HAP-1 (cell line): ENCODE measurements around the gene MPO.

ENCODE experiments used
- DNase-seq, 2 experiments: peaks; one replicate each; pipeline ENCODE4 v3.0.0-alpha.2; 2016 to 2020; ENCODE audit warnings: low spot score in 2 of 2
- H3K27me3 ChIP-seq: fragments of 250-450 bp; sonication (Bioruptor Pico); 2 replicates; pipeline ENCODE4 v1.5.1; 2020; ENCODE audit warnings: low read depth, mild to moderate bottlenecking, moderate library complexity
- H3K36me3 ChIP-seq: fragments of 250-450 bp; sonication (Bioruptor Pico); replicated peaks from 2 replicates; pipeline ENCODE4 v1.5.1; 2020; ENCODE audit warnings: mild to moderate bottlenecking
- H3K4me1 ChIP-seq: fragments of 250-450 bp; sonication (Bioruptor Pico); 2 replicates; pipeline ENCODE4 v1.5.1; 2020; ENCODE audit warnings: mild to moderate bottlenecking
- H3K4me3 ChIP-seq: fragments of 250-450 bp; sonication (Bioruptor Pico); 2 replicates; pipeline ENCODE4 v1.5.1; 2020; ENCODE audit warnings: mild to moderate bottlenecking, moderate library complexity
- H3K9me3 ChIP-seq: fragments of 250-450 bp; sonication (Bioruptor Pico); 2 replicates; pipeline ENCODE4 v1.5.1; 2020; ENCODE audit warnings: mild to moderate bottlenecking, moderate library complexity
- in situ Hi-C: fragments of 300-500 bp; cut with MboI; formaldehyde crosslinking; loops from 3 replicates; pipeline ENCODE4 v1.14.3; 2020; ENCODE audit warnings: low sequenced_read_pairs, inconsistent platforms, mixed read lengths

Gene MPO

DNA sequence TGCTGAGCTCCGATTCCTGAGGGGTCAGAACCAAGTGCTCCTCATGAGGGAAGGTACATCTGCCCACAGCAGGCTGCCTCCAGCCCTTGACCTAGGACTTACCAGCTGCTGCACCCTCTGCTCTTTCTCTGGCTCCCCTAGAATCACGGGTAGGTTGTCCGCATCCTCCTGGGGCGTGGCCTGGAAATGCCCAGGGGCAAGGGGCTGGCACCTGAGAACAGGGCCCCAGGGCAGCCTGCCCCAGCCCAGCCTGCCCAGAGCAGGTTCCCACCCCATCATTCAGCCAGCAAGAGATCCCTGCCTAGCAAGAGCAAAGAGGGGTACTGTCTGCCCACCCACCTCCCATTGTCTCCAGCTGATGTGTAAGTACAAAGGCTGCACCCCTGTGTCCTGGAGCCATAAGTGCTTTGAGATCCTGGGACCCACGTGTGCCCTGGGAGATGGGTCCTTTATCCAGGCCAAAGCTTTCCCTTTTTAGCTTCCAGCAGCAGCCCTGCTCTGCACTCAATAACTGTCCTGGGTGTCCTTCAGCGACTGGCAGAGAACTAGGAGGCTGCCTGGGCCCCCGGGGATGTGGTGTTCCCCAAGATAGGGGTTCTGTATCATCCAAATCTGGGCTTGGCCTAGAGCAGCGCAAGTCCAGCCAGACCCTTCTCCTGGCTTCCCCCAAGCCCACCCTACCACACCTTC lies 42.8 kb upstream of the MPO start:
- Histone ChIP-seq H3K27me3 (peaks cover 12% of the 10 kb centered on the region), H3K4me1 (no peaks in the 10 kb centered on the region), H3K36me3 (no peaks in the 10 kb centered on the region), H3K4me3 (no peak overlapping the region), H3K9me3 (no peaks in the 10 kb centered on the region)
- no peak for DNase-seq
- in situ Hi-C loops: no loop called here

DNA sequence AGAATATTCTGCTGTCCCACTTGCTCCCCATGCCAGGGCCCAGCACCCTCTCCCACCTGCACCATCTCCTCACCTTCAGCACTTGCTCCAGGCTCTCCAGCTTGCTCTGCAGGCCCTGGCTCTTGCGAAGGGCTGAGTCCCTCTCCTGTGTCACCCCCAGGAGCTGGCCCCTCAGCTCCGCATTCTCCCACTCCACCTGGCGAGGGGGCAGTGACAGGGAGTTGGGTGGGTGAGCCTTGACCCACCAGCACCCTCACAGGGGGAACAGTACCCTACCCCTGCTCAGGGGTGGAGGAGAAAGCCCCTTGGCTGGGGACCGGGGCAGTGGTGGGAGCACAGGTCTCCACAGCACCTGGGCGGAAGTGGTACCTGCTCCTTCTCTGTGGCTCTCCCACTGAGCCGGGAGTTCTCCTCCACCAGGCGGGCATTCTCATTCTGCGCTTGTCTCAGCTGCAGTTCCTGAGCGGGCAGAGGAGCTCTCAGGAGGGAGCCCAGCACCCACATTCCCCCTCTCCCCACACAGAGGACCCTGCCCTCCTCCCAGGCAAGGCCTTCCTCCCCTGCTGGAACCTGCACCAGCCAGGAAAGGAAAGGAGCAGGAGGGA lies 41.9 kb upstream of the MPO start:
- no peaks in the 10 kb centered on the region for H3K4me1 ChIP-seq
- no peaks in the 10 kb centered on the region for H3K9me3 ChIP-seq
- no peak overlapping the region for H3K4me3 ChIP-seq
- in situ Hi-C loops: no loop called here
- no peak for DNase-seq
- no peaks in the 10 kb centered on the region for H3K36me3 ChIP-seq
- peaks cover 4% of the 10 kb centered on the region; the same call in 1 of the 2 replicates for H3K27me3 ChIP-seq

DNA sequence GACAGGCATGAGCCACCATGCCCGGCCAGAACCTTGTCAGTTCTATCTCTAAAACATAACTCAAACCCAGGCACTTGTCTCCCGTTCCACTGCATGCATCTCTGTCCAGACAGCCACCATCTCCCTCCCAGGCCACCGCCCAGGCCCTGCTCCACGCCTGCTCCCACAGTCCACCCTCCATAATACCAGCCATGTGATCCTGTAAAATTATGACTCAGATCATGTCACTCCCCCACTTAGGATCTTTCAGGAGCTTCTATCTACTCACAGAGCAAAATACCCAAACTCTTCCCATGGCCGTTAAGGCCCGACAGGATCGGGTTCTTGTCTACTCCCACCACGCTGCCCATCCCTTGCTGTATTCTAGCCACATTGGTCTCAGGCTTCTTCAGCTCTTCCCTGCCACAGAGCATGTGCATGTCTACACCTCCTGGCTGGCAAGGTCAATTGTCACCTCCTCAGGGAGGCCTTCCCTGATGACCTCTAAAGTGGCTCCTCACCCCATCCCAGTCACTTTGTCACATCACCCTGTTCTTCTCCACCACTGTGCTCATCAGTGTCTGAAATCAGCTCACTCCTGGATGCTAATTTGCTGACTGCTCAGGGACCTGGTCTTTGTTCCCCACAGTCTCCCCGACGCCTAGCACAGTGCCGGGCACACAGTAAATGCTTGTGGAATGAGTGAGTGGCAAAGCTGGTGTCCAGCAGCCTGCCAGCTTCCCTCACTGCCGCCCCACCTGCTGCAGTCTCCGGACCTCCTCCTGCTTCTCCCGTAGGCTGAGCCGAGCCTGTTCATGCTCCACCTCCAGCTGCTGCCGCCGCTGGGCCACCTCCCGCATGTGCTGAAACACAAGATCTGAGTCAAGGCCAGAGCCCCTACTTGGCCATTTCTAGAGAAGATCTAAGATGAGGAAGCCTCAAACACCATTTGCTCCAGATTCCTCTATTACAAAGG lies 41.1 kb upstream of the MPO start:
- Histone ChIP-seq H3K4me3 (no peak overlapping the region), H3K36me3 (no peaks in the 10 kb centered on the region), H3K9me3 (no peaks in the 10 kb centered on the region), H3K4me1 (no peaks in the 10 kb centered on the region), H3K27me3 (no peaks in the 10 kb centered on the region)
- DNase-seq: no peak
- in situ Hi-C loops: no loop called here

DNA sequence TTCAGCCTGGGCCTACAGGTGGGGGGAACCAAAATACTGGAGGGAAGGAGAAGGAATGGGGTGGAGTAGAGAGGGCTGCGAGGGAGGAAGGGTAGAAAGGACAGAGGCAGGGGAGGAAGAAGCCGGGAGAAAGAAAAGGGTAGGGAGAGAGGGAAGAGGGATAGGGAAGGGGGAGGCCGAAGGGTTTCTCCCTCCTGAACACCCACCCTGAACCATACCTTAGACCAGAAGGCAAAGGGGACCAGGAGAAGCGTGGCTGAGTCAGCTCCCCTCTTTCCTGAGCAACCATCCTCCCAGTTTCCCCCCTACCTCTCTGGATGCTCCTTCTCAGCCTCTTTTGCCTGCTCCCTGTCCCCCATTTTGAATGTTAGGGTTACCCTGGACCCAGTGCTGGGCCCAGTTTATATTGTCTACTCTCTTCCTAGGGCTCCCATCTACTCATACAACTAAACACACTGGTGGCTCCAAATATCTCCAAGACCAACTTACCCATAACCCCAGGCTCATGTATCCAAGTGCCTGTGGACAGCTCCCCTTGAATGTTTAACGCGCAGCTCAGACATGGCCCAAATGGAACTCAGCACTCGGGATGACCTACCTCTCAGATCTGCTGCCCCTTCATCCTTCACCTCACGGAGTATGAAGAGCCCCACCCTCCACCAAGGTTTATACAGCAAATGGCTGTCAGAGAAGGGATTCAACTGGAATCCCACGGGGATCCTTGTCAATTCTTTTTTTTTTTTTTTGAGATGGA lies 40.0 kb upstream of the MPO start:
- H3K9me3 ChIP-seq: no peaks in the 10 kb centered on the region
- no peak overlapping the region for H3K4me3 ChIP-seq
- no peaks in the 10 kb centered on the region for H3K4me1 ChIP-seq
- in situ Hi-C loops: no loop called here
- no peaks in the 10 kb centered on the region for H3K27me3 ChIP-seq
- no peaks in the 10 kb centered on the region for H3K36me3 ChIP-seq
- no peak for DNase-seq

DNA sequence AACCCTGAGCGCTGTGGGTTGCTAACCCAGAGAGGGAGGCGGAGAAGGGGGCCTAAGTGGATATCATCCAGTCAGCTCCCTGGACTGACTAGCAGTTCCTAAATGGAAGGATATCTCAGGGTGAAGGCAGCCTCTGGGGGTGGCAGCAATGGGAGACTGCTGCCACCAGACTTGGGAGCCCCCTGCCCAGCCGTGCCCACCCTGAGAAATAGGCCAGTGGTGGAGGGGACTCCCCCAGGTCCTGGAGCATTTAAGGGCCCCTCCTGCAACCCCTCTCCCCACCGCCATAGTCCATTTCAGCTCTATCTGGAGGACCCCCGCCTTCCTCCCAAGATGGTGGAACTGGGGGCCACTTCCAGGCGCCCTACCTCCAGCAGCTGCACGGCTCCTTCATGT lies 39.4 kb upstream of the MPO start:
- Histone ChIP-seq H3K4me1 (no peaks in the 10 kb centered on the region), H3K4me3 (no peak overlapping the region), H3K36me3 (no peaks in the 10 kb centered on the region), H3K9me3 (no peaks in the 10 kb centered on the region), H3K27me3 (no peaks in the 10 kb centered on the region)
- in situ Hi-C loops: no loop called here
- no peak for DNase-seq

DNA sequence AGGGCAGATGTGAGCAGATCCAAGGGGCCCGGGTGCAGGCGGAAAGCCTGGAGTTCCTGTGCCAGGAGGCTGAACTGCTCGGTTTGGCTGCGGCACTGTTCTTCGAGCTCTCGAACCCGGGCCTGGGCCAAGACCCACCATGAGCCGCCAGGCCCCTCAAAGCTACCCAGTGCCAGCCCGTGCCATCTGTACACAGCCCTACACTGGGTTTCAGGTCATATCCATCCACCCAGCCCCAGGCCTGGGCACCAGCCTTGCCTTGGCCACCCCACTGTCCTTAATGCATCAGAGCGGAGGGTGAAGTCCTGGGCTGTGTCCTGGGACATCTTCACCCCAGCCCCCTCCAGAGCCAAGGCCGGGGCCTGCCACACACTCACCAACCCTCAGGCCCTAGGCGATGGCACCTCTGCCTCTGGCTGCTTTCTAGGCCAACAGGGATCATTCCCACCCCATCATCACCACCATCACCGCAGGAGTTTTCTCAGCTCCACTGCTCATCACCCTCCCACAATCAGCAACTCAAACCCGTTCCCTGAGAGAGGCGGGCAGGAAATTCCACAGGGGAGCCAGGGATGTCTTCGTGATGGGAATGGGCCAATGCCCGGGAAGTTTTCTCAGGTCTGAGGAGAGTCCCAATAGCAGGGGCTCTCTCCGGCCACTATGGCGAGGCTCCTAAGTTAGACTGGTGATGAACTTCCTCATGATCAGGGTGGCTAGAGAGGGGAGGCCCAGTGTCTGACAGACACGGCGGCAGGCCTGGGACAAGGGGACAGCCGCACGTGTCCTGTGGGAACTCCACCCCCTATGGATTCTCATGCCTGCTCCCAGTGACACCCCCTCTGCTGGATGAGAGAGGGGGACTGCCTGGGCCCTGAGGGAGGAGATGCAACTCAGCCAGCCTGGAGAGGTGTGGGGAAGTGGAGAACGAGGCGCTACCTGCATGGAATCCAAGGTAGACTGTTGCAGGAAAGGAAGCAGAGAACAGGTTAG lies 38.7 kb upstream of the MPO start:
- Histone ChIP-seq H3K4me3 (no peak overlapping the region), H3K27me3 (no peaks in the 10 kb centered on the region), H3K36me3 (no peaks in the 10 kb centered on the region), H3K9me3 (no peaks in the 10 kb centered on the region), H3K4me1 (no peaks in the 10 kb centered on the region)
- DNase-seq: no peak
- in situ Hi-C loops: loop anchor here (5.0 kb wide), 1 partner anchor 128 kb away; no protein-coding TSS in a partner anchor

DNA sequence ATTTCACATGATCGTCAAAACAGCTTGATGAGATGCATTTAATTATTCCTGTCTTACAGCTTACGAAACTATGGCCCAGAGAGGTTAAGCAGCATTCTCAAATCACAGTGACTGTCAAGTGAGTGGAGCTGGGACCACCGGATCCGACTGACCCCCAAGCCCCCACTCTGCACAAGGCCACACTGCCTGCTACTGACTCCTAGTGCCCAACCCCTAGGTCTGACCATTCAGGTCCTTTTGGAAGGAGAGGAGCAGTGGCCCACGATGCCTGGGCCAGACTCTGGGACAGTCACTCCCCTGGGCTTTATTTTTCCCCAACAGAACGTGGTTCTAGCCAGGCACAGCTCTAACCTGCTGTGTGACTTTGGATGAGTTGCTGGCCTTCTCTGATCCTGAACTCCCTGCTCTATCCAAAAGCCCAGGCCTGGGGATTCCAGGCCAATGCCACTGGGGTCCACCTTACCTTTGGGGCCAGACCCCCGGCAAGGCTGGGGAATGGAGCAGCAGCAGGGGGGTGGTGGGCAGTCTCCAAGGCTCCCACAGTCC lies 38.0 kb upstream of the MPO start:
- Histone ChIP-seq H3K4me3 (no peak overlapping the region), H3K36me3 (no peaks in the 10 kb centered on the region), H3K9me3 (no peaks in the 10 kb centered on the region), H3K27me3 (no peaks in the 10 kb centered on the region), H3K4me1 (no peaks in the 10 kb centered on the region)
- in situ Hi-C loops: loop anchor here (5.0 kb wide), 1 partner anchor 129 kb away; no protein-coding TSS in a partner anchor
- DNase-seq: no peak

DNA sequence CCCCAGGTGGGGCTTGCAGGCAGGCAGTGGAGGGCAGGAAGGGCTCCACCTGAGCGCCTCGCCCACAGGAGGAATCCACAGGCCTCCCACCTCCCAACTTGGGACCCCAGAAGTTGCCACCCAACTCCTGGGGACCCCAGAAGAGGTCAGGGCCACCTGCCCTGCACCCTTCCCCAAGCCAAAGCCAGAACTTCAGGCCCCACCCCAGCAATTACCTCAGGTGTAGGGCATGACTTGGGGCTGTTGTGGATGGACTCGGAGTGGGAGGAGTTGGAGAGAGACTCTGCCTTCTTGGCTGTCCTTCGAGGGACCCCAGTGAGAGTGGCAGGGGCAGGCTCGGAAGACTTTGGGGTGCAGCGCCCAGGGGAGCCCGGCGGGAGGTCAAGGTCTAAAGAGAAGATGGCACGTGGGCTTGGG lies 37.3 kb upstream of the MPO start:
- Histone ChIP-seq H3K9me3 (no peaks in the 10 kb centered on the region), H3K4me1 (no peaks in the 10 kb centered on the region), H3K27me3 (no peaks in the 10 kb centered on the region), H3K36me3 (no peaks in the 10 kb centered on the region), H3K4me3 (no peak overlapping the region)
- in situ Hi-C loops: loop anchor here (5.0 kb wide), 1 partner anchor 129 kb away; no protein-coding TSS in a partner anchor
- DNase-seq: no peak

DNA sequence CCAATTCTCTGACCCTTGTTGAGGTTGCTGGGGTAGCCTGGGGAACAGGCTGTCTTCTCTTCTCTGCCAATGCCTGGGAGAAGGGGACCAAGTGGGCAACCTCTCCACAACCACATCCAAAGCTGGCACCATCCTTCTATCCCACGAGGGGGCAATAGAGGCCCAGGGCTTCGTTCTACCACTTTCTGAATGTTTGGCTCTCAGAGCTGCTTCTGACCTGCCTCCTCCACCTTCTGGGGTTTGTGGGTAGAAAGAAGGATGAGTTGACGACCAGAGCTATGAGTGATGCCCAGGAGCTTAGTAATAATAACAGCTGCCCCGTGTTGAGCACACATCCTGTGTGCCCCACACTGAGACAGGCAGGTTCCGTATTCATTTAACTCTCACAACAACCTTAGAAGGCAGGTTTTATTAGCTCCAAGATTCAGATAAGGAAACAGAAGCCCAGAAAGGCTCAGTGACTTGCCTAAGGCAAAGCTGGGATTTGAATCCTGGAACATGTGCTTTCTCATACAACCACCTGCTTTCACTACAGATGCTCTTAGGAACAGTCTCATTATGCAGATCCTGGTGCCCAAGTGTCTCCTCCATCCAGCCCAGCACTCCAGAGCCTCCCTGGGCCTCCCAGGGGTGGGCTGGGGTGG lies 36.8 kb upstream of the MPO start:
- in situ Hi-C loops: loop anchor here (5.0 kb wide), 1 partner anchor 130 kb away; no protein-coding TSS in a partner anchor
- no peaks in the 10 kb centered on the region for H3K27me3 ChIP-seq

DNA sequence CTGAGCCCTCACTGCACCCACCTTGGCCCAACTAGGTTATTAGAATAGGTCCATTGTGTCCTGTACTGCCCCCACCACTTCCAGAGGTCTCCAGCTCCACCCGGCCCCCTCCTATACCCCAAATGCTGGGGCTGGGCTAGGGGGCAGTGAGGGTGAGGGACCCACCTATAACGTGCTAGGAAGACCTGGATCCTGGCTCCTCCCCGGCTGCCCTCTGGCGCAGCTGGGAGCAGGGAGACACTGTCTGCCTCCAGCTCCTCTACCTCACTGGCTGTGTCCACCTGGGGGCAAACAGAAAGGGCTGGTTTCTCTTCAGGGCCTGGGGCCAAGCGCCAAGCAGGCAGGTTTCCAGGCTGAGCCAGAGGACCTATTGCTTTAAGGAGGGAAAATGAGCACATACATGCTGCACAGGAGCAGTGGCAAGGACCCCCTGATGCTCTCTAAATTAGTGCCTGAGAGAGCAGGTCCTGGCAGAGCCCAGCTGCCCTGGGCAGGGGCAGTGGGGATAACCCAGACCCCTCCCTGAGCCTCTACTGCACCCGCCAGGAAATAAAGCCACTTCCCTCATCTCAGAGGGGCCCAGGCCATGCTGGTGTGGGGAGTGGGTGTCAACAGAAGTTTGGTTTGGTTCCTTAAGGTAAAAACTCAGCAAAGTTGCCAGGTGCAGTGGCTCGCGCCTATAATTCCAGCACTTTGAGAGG lies 35.7 kb upstream of the MPO start:
- no peaks in the 10 kb centered on the region for H3K36me3 ChIP-seq
- no peaks in the 10 kb centered on the region for H3K4me1 ChIP-seq
- H3K9me3 ChIP-seq: no peaks in the 10 kb centered on the region
- no peaks in the 10 kb centered on the region for H3K27me3 ChIP-seq
- no peak overlapping the region for H3K4me3 ChIP-seq
- DNase-seq: no peak
- in situ Hi-C loops: loop anchor here (5.0 kb wide), 1 partner anchor 131 kb away; no protein-coding TSS in a partner anchor

More for the DNA sequence above, 36.8 kb upstream of the MPO start:
- no peaks in the 10 kb centered on the region for H3K9me3 ChIP-seq
- DNase-seq: peak; percentile 10 to 60
- H3K36me3 ChIP-seq: no peaks in the 10 kb centered on the region
- no peaks in the 10 kb centered on the region for H3K4me1 ChIP-seq
- H3K4me3 ChIP-seq: no peak overlapping the region

DNA sequence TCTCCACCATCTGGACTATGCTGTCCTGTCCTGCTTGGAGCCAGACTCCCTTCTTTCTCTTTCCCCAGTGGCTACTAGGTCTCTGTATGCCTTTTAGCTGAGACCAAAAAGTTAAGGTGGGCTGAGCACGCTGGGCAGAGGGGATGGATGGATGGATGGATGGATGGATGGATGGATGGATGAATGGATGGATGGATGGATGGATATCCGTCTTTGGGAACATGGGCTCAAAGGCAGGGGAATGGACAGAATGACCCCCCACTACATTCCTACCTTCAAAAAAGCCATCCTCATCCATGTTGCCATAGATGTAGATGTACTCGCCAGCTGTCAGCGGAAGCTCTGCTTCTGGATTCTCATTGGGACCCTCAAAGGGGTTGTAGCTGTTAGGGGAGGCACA lies 35.0 kb upstream of the MPO start:
- H3K4me3 ChIP-seq: no peak overlapping the region

More for the DNA sequence above, 35.0 kb upstream of the MPO start:
- Histone ChIP-seq H3K9me3 (no peaks in the 10 kb centered on the region), H3K36me3 (no peaks in the 10 kb centered on the region), H3K27me3 (no peaks in the 10 kb centered on the region), H3K4me1 (no peaks in the 10 kb centered on the region)
- DNase-seq: no peak
- in situ Hi-C loops: loop anchor here (5.0 kb wide), 1 partner anchor 132 kb away; no protein-coding TSS in a partner anchor
